Stimulated activated CD8-positive, alpha-beta memory T cell treated with anti-CD3 and anti-CD28 coated beads, Interleukin-2, amount 100 ng/mL, for 48 hours (primary cell): ENCODE data around the gene SGMS2.

Experiments used
- DNase-seq, 2 donors: peaks; one replicate each; pipeline ENCODE4 v3.0.0-alpha.2; 2020; ENCODE audit warnings: low read depth in 2 of 2

The SGMS2 gene

DNA sequence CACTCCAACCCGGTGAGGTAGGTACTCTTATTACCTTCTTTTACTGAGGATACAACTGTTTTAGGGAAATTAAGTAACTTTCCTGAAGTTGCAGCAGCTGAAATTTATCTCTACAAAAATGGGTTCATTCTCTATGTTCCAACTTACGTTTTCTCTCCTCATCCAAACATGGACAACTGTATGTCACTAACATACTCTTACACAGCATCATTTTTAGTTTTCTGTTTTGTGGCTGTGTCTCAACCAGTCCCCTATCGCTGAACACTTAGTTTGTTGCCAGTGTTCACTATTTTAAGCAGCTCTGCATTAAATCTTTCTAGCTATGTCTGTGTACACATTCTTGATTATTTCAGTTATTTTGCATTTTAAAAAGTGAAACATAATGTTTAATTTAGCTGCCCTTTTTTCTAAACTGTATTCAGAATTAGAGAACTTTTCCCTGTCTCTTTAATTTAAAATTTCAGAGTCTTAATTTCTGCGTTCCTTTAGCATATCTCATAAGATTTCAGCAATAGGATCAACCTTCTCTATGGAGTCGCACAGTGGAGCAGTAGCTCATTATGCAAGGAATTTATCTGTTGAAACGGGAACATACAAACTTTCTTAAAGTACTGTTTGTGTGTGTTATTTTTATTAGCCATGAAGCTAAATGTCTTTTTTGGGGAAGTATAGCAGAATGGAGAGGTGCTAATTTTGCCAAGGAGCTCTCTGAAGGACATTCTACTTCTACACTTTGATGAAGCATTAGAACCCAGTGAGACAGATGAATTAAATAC is 3.8 kb downstream of the SGMS2 start:
- DNase-seq: no peak

DNA sequence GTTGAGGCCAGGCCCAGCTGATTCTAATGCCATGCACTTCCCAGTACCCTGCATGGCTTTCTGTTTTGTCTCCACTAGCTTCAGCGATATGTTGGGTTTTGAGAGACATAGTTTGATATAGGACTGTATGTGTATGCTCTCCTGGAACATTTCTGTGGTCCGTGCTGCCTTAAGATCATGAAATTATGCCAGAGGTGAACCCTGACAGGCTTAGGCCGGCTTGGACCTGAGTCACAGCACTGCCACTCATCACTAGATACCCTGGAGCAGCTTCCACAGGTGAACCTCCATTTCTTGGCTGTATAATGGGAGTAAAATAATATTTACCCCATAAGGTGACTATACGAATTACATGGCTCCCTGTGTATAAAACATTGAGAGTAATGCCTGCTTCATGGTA is 6.4 kb downstream of the SGMS2 start:
- DNase-seq: no peak

DNA sequence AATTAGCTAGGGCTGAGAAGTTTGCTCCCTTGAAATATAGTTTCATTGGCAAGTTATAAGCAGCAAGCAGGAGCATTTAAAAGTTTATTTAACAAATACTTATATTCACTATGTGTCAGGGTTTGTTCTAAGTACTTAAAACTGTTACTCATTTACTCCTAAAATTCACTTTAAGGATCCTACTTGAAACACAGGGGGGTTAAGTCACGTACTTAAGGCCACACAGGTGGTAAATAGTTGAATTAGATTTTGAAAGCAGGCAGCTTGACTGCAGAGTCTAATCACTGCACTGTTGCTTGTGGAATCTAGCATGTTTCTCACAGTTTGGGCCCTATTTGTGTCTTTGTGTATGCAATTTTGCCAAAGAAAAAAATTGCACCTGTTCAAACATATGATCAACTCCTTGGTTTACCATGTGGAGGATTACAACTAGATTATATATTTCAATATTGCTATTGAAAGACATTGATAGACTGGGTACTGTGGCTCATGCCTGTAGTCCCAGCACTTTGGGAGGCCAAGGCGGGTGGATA is 7.6 kb downstream of the SGMS2 start:
- no peak for DNase-seq

DNA sequence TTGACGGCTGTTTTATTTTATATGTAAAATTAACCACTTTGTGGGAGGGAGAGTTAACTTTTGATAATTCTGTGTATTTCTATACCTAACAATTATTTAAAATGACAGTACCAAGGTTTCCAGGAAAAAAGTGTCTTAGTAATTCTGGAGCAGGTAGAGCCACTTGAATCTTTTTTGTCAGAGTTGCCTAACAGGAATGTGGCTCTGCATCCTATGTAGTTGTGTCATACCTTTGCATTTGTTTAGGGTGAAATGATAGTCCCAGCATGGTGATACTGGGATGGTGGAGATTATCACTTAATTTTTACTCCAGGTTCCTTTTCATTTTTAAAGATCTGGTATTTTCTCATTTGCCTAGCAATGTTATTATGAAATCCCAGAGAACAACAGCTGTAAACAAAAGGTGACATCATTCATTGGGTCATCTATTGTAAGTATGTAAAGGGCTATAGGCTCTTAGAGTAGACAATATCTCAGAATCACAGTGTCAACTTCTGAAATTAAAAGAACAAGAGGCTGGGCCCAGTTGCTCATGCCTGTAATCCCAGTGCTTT is 9.6 kb downstream of the SGMS2 start:
- no peak for DNase-seq

DNA sequence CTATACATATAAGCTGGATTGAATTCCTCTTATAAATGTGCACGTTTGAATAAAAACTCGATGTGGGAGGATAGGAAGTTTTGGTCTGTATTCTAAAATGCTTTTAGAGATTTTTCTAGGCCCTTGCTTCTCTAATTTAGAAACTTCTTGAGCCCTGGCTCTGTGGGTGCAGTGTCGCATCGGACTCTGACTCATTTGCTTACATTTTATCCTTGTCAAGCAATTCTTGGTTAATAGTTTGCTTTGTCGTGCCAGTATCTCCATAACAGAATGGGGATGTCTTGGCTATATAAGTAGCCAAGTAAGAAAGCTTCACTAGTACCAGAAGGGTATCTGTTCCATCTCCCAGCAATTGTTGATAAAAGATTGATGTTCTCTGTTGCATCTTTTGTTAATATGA is 10.7 kb downstream of the SGMS2 start:
- no peak for DNase-seq

DNA sequence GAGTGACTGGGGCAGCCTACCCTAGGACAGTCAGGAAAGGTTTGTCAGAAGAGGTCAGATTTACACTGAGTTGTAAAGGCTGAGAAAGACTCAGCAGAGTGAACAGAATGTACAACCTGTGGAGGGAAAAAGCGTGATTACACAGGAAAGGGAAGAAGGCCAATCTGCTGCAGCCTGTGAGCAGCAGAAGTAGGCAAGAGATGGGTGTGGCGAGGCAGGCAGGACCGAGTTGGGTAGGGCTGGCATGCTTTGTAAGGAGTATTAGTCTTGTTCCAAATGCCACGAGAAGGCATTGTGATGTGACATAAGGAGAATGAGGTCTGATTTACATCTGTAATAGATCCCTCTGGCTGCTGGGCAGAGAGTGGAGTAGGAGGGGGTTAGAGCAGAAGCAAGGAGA is 12.6 kb downstream of the SGMS2 start:
- DNase-seq: no peak

DNA sequence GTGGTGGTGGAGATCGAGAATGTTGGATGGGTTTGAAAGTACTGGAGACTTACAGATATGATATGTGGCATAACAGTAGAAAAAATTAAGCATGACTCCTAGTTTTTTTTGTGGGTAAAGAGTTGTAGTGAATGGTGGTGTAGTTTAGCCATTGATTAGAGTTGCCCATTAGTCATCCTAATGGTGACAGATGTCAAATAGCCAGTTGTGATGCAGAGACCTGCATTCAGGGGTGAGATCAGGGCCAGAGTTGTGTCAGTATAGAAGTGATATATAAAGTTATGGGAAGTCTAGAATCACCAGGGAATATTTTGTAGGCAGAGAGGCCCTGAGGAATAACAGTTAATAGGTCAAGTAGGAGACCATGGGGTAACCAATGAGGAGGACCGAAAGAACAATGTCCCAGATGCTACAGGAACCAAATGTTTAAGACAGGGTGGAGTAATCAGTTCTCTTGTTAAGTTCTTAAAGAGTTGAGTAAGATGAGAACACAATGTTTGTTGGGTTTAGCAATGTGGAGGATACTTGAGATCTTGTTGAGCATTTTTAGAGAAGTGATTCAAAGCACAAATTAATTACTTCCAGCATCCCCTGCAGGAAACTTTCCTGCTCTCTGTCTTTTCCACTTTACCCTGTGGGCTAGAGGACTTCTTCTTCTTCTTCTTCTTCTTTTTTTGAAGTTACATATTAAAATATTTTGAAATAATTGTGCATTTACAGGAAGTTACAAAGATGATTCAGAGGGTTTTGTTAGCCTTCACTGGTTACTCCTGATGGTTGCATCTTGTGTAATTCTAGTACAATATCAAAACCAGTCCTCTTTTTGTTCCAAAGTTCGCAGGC is 13.3 kb downstream of the SGMS2 start:
- no peak for DNase-seq

DNA sequence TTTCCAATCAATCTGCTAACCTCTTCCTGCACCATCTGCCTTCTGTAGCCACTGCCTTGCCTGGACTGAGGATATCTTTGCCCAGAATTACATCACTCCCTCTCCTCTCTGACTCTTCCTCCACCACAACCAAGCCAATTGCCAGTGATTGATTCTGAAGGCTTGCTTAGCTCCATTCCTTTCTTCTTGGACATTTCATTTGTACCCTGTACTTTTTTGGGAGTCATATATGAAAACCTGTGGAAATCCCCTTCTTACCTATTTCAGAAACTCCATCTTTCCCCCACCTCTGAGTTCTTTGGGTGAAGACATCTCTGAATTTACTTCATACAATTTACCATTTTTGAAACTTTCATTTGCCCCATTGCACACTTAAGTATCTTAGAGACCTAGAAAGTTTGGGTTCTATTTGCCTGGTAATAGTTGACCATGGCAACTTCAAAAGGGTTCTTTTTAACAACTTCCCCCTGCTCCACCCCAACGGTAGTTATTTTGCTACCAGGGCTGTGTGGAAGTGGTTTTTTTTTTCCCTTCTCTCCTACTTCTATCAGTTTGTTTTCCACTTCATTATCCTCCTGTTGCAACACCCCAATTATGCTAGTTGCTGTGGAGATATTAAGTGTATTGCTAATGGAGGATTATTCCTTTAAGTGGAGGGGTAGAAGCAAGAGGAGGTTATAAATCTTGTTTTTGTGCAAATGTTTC is 14.3 kb downstream of the SGMS2 start:
- DNase-seq: no peak

DNA sequence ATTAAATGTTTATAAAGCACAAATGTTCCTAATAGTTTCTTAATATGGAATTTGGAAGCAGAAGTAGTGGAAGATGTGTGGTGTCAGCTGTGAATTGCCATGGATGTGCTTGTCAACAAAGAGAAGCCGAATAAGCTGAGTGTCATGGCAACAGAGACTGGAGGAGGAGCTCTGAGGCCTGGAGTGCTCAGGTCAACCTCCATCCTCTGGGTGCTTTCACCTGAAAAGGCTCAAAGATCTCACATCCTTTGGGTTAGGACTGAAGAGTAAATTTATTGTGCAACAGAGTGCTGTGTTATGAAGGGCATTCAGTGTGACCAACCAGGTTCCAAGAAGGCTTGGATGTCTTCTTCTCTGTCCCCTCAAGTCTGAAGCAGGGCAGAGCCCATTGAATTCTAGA is 18.7 kb downstream of the SGMS2 start:
- DNase-seq: no peak

DNA sequence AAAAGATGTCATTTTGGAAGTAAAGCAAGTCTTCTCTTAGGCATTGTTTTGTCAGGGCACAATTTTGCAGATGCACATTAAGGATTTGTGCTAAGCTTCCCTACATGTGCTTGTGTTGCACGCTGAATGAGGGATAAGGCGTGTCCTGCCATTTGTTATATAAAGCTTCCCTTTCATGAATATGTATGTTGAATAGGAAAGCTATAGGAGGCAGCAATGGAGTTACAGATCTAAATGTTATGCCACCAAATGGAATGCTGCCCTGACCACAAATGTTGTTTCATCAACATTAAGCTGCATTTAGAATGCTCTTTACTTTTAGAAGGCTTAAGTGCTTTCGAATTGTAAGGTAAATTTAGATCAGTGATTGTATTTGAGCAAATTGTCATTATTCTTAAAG is 20.9 kb downstream of the SGMS2 start:
- DNase-seq: no peak

DNA sequence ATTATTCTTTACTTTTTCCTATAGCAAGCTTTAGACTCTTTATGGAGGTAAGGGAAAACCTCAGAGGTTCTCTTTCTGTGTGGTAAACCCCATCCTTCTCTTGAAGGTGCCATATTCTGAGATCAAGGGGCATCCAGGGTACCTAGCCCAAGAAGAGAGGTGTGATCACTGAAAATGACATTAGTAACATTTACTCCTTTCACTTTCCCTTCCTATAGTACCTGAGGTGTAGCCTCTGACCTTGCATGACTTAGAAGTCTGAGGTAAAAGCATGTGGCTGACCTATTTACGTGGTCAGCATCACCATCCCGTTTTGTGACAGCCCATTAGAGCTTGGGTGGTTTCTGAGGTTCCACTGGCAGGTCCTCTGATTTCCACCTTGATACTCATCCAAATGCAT is 25.7 kb downstream of the SGMS2 start:
- no peak for DNase-seq

DNA sequence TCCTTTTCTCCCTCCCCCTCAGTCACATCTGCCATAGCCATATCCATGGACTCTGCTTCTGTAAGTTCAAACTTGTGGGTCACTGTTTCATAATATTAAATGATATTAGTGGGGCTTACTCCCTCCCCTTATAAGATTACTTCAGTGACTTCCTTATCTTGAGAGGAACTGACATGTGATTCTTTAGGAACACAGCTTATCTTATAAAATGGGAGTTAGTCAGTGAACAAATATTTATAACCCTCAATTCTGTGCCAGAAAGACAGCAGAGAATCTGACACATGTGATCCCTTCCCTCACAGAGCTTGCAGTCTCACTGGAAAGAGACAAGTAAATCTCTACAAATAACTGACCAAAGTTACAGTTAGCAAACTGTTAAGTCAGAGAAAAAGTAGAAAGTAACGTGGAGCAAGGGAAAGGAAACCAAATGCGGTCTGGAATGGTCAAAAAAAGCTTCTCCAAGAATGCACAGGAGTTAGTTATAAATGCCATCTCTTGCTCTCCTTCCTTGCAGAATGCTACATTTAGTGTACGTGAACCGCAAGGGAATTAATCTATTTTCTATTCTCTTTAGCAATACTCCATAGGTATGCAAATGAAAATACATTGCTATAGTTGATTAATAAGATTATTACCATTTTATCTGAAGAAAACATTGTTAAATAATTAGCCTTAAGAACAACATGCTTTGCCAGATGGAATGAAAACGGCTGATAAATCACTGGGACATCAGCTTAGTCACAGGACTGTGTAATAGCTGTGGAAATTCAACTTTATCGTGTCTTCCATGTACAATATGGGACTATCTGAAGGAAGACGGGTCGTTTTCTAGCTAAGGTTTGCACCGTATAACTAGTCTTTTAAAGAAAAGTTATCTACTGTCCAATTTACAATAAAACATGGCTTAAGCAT is 29.0 kb downstream of the SGMS2 start:
- DNase-seq: no peak

DNA sequence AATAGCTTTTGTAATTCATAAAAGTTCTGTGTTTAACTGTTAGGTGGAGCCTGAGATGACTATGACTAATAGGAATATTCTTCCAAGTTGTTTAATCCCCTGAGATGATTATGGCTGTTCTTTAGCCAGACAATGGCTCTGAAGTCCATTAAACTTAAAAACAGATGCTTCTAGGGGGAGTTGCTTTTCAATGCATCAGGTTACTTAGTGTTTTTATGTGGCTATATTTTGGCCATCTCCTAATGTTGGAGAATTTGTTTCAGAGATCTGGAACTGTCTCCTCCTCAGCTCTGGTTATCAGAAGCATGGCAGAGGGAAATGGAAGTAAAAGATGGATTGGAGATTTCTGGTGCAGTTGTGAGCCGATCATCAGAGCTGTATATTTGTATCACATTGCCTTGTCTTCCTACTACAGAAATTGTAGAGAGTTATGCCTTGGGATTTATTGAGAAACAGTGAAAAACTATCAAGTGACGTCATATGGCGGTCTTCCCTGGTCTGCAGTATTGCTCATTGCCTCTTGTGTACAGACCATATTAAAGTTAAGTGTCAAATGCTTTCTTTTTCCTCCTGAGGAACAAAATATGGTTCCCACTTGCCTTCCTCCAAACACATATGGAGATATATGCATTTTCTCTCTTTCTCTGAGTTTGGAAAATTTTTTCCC is 29.8 kb downstream of the SGMS2 start:
- no peak for DNase-seq

DNA sequence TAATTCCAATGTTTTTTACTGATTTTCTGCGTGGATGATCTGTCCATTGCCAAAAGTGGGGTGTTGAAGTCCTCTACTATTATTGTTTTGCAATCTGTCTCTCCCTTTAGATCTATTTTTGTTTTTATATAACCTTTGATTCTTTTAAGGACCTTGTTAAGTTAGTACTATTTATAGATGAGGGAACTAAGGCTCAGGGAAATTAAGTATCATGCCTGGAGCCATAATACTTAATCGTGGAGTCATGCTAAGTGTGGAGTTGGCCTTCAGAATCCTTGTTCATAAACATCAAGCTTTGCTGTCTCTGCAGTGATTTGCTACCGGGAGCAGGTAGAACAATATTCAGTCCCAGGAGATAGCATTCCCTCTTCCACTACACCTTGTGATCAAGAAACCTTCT is 31.0 kb downstream of the SGMS2 start:
- no peak for DNase-seq

DNA sequence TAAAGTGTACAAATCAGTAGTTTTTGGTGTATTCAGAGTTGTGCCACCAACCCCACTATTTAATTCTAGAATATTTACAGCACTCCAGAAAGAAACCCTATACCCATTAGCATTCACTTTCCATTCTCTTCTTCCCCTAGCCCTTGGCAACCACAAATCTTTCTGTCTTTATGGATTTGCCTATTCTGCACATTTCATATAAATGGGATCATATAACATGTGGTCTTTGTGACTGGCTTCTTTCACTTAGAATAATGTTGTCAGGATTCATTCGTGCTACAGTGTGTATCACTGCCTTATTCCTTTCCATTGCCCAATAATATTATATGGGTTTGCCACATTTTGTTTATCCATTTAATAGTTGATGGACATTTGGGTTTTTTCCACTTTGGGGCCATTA is 32.2 kb downstream of the SGMS2 start:
- no peak for DNase-seq

DNA sequence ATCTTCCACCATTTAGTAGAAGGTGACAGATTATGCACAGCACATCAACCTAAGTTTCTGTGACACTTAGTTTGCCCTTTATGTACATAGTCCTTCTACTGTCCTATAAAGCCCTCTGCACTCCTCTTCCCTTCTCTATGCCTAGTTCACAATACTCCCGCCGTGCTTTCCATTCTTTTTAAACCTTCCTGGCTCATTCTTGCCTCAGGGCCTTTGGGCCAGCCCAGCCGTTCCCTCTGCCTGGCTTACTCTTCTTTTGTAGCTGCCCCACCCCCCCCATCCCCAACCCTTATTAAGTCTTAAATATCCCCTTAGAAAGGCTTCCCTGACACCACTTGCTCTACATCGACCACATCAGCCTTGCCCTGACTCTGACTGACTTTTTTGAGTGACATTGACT is 33.0 kb downstream of the SGMS2 start:
- DNase-seq: no peak

DNA sequence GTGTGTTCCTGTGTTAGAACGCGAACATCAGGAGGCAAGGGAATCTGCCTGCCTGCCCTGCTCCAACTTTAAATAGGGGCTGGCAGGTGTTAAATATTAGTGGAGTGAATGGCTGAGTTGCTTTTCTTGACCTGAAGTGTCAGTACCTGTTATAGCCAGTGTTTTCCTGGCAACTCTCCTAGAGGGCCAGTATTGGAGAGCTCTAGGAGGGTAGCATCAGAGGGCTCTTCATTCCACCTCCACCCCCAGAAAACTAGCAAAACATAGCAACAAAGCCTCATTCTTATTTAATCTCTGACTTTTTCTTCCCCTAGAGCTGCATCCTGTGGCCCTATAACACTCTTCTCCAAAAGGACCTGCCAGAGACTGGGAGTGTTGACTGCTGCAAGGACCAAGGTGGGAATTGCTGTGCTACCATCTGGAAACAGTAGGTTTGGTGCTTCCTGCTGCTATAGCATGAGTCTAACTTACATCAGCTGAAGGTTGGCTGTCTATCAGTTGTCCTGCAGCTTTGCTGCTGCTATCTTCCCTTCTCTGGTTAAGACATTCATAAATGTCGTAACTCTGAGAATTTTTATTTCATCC is 33.5 kb downstream of the SGMS2 start:
- no peak for DNase-seq

DNA sequence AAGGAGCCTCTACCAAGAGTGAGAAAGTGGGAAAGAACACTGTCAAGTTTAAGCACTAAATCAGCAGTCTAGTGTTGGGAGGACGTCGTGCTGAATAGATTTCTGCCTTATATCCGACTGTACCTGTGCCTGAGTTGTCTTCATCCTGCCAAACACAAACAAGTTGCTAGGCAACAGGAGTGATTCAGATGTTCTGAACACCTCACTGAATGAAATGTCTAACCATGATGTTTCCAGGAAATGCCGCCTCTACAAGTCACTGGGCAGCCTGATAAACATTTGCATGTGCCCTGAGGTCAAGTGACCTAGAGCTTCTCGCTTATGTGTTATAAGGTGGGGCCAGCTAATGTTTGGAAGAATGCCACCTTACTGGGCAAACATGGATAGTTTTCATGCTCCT is 37.9 kb downstream of the SGMS2 start:
- no peak for DNase-seq

DNA sequence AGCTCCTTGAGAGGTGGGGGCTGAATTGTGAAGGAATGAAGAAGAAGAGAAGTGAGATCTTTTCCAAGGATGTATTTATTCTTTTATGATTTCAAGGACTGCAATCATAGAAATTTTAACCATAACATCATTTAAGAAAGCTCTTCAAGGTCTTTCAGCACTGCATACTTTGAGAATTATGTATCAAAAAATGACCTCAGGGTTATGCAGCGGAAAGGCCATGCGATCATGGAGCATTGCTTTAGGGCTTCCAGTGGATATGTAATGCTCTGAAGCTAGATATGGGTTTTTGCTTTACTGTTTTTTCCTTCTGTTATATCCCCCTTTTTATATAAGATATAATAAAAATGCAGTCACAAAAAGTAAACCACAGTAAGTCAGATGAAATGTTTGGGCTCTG is 38.7 kb downstream of the SGMS2 start:
- no peak for DNase-seq

DNA sequence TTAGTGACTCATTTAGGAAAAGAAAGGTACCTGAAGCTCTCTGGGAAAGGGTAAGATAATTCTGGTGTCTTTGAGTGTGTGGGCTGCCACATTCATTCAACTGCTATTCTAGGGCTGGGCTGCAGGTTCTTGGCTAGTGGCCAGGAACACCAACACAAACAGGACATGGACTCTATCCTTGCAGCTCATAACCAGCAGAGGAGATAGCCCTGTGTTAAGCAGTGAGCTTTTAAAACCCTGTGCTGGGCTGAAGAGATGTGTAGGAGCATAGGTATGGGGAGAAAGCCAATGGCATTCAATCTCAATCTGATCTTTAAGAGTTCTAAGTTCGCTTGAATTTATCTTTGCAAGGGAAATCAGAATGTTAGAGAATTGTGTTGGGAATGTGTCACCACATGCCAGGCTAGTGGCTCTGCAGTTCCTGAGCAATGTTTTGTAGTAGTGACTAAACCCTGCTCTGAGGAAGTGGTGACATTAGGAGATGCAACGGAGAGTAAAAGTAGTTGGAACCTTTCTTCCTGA is 39.2 kb downstream of the SGMS2 start:
- no peak for DNase-seq
